ENCODE results near the gene ZNF827. TPM values are rescaled to one million over a fixed set of nuclear protein-coding genes. Genes with fewer than 3 reads are reported as not detected.

Gene ZNF827
- polyA plus RNA-seq, 1 experiment = 15.1 TPM

- Histone ChIP-seq H3K36me3 (ENCODE audit: control insufficient read depth, insufficient read depth, low read length) (no peaks in the 10 kb centered on the region), H3K4me3 (ENCODE audit: low read depth, low read length) (no peak overlapping the region), H3K27me3 (ENCODE audit: control insufficient read depth, insufficient read depth, low read length) (no peaks in the 10 kb centered on the region)
- no peak for TF ChIP-seq CTCF (IDR thresholded peaks at IDR 0.05; ENCODE audit: insufficient read depth, low read depth, low read length)
- ChIA-PET CTCF (interaction anchor here (1.5 to 1.6 kb wide), 2 partner anchors 12 to 63 kb away, joined by 4 to 6 read pairs; partner anchors contain the start of gene ZNF827), POLR2A (no interaction called here)
- DNase-seq (ENCODE audit: low read depth) = no peak
Observed at GRCh38 chr4:145951931-145952330, 13.3 kb upstream of the ZNF827 start.

GRCh38 chr4:145945431-145946155 is 7.0 kb upstream of the ZNF827 start:
- POLR2A ChIA-PET = no interaction called here
- no peak overlapping the region for H3K4me3 ChIP-seq (ENCODE audit: low read depth, low read length)
- DNase-seq (ENCODE audit: low read depth) = no peak
- TF ChIP-seq CTCF (IDR thresholded peaks at IDR 0.05; ENCODE audit: insufficient read depth, low read depth, low read length) = no peak
- no peaks in the 10 kb centered on the region for H3K36me3 ChIP-seq (ENCODE audit: control insufficient read depth, insufficient read depth, low read length)
- CTCF ChIA-PET = interaction anchor here (1.1 to 1.3 kb wide), 3 partner anchors 10 to 39 kb away, joined by 3 read pairs; no protein-coding TSS in a partner anchor
- no peaks in the 10 kb centered on the region for H3K27me3 ChIP-seq (ENCODE audit: control insufficient read depth, insufficient read depth, low read length)

DNA sequence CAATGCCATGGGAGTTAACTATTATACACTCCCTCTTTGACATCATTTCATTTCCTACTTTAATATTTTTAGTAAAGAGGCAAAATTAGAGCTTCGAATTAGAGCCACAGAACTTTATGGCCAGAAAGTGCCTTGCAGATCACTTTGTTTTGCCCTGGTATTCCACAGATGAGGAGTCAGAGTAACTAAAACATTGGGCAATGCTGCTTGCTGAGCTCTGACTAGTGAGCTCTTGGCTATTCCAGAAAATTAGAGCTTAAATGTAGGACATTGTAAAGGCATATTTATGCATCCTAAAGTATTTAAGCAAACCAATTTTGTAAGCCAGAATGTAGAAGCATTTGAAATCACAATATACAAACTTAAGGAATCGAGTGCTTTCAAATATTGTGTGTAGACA is 6.3 kb upstream of the ZNF827 start:
- ChIA-PET CTCF (interaction anchor here (1.1 to 1.3 kb wide), 3 partner anchors 11 to 39 kb away, joined by 3 read pairs; no protein-coding TSS in a partner anchor), POLR2A (no interaction called here)
- Histone ChIP-seq H3K4me3 (ENCODE audit: low read depth, low read length) (no peak overlapping the region), H3K27me3 (ENCODE audit: control insufficient read depth, insufficient read depth, low read length) (no peaks in the 10 kb centered on the region), H3K36me3 (ENCODE audit: control insufficient read depth, insufficient read depth, low read length) (no peaks in the 10 kb centered on the region)
- DNase-seq (ENCODE audit: low read depth) = no peak
- no peak for TF ChIP-seq CTCF (IDR thresholded peaks at IDR 0.05; ENCODE audit: insufficient read depth, low read depth, low read length)

- POLR2A ChIA-PET = interaction anchor here (0.5 to 0.6 kb wide), 2 partner anchors 173 to 1768 kb away, joined by 3 to 6 read pairs; no protein-coding TSS in a partner anchor
- TF ChIP-seq CTCF (IDR thresholded peaks at IDR 0.05; ENCODE audit: insufficient read depth, low read depth, low read length) = no peak
- CTCF ChIA-PET = interaction anchor here (1.1 to 2.0 kb wide), 2 partner anchors 13 to 59 kb away, joined by 3 to 6 read pairs; no protein-coding TSS in a partner anchor
- no peak overlapping the region for H3K4me3 ChIP-seq (ENCODE audit: low read depth, low read length)
- DNase-seq (ENCODE audit: low read depth) = no peak
- no peaks in the 10 kb centered on the region for H3K27me3 ChIP-seq (ENCODE audit: control insufficient read depth, insufficient read depth, low read length)
- no peaks in the 10 kb centered on the region for H3K36me3 ChIP-seq (ENCODE audit: control insufficient read depth, insufficient read depth, low read length)
Observed at GRCh38 chr4:145939856-145940255, 1.2 kb upstream of the ZNF827 start.

DNA sequence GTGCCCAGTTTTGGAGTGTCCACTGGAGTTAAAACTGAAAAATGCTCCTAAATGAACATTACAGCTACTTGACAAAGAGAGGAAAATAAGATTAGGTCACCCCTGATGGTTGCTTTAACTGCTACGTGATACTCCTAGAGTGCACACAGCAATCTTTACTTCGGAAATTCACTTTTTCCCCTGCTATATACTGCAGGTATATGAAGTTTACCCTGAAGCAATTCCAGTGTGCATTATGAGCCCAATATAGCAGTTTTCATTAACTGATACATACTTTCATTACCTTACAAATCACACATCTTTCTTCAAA is 773 bp upstream of the ZNF827 start:
- ChIA-PET POLR2A (interaction anchor here (0.5 to 1.0 kb wide), 4 partner anchors 63 to 1768 kb away, joined by 3 to 6 read pairs (median 3); no protein-coding TSS in a partner anchor), CTCF (interaction anchor here (1.1 to 2.0 kb wide), 2 partner anchors 13 to 59 kb away, joined by 3 to 6 read pairs; no protein-coding TSS in a partner anchor)
- no peak for DNase-seq (ENCODE audit: low read depth)
- H3K27me3 ChIP-seq (ENCODE audit: control insufficient read depth, insufficient read depth, low read length) = no peaks in the 10 kb centered on the region
- no peak for TF ChIP-seq CTCF (IDR thresholded peaks at IDR 0.05; ENCODE audit: insufficient read depth, low read depth, low read length)
- H3K4me3 ChIP-seq (ENCODE audit: low read depth, low read length) = peak overlapping the region; percentile 75; the same call in 1 of the 2 replicates
- H3K36me3 ChIP-seq (ENCODE audit: control insufficient read depth, insufficient read depth, low read length) = no peaks in the 10 kb centered on the region
